H9 (cell line): Measurements from ENCODE around the gene RABGAP1. TPM values are rescaled to one million over a fixed set of nuclear protein-coding genes. Genes with fewer than 3 reads are reported as not detected.

ENCODE experiments used
- DNase-seq: peaks from one replicate; pipeline ENCODE4 v3.0.0-alpha.2; 2017
- H2AFZ ChIP-seq: one replicate; pipeline ENCODE4 v1.6.1; 2013; ENCODE audit warnings: mild to moderate bottlenecking, low read length, control low read depth, moderate library complexity
- H2AK5ac ChIP-seq: 2 replicates; pipeline ENCODE4 v1.6.1; 2013; ENCODE audit warnings: low read length, control low read depth, mixed read lengths; ENCODE audit not compliant: insufficient read length
- H2BK120ac ChIP-seq: one replicate; pipeline ENCODE4 v1.6.1; 2013; ENCODE audit warnings: low read depth, mild to moderate bottlenecking, low read length, control low read depth, inconsistent platforms; ENCODE audit not compliant: poor library complexity, severe bottlenecking
- H2BK12ac ChIP-seq: 2 replicates; pipeline ENCODE4 v1.6.1; 2013; ENCODE audit warnings: low read length, control low read depth, mixed read lengths, low read depth; ENCODE audit not compliant: insufficient read length
- H2BK15ac ChIP-seq: 2 replicates; pipeline ENCODE4 v1.6.1; 2013; ENCODE audit warnings: low read depth, low read length, control low read depth
- H2BK20ac ChIP-seq: one replicate; pipeline ENCODE4 v1.6.1; 2013; ENCODE audit warnings: low read depth, mild to moderate bottlenecking, low read length, control low read depth, inconsistent platforms; ENCODE audit not compliant: poor library complexity, severe bottlenecking
- H2BK5ac ChIP-seq: 2 replicates; pipeline ENCODE4 v1.6.1; 2013; ENCODE audit warnings: low read length, control low read depth, mixed read lengths; ENCODE audit not compliant: insufficient read length
- H3K14ac ChIP-seq: 2 replicates; pipeline ENCODE4 v1.6.1; 2013; ENCODE audit warnings: low read length, control low read depth; ENCODE audit not compliant: insufficient read depth
- H3K18ac ChIP-seq: 2 replicates; pipeline ENCODE4 v1.6.1; 2013; ENCODE audit warnings: low read depth, mild to moderate bottlenecking, mixed read lengths, low read length, control low read depth; ENCODE audit not compliant: insufficient read length
- H3K23ac ChIP-seq: 2 replicates; pipeline ENCODE4 v1.6.1; 2013; ENCODE audit warnings: low read length, control low read depth, mixed read lengths, low read depth; ENCODE audit not compliant: insufficient read length
- H3K23me2 ChIP-seq: 2 replicates; pipeline ENCODE4 v1.6.1; 2013; ENCODE audit warnings: low read depth, mild to moderate bottlenecking, mixed read lengths, low read length, control low read depth; ENCODE audit not compliant: insufficient read length, poor library complexity, severe bottlenecking
- H3K27ac ChIP-seq: 2 replicates; pipeline ENCODE4 v1.5.1; 2013; ENCODE audit warnings: low read length, control low read depth, mixed read lengths, low read depth; ENCODE audit not compliant: insufficient read length
- H3K27me3 ChIP-seq: 2 replicates; pipeline ENCODE4 v1.6.1; 2013; ENCODE audit warnings: low read length, control low read depth, inconsistent platforms; ENCODE audit not compliant: insufficient read depth
- H3K4ac ChIP-seq: 2 replicates; pipeline ENCODE4 v1.6.1; 2013; ENCODE audit warnings: low read depth, mild to moderate bottlenecking, control low read depth, inconsistent platforms, low read length, moderate library complexity
- H3K4me1 ChIP-seq: 2 replicates; pipeline ENCODE4 v1.6.1; 2013; ENCODE audit warnings: low read length, control low read depth, inconsistent platforms; ENCODE audit not compliant: insufficient read depth
- H3K4me2 ChIP-seq: 2 replicates; pipeline ENCODE4 v1.6.1; 2013; ENCODE audit warnings: low read length, control low read depth, mixed read lengths; ENCODE audit not compliant: insufficient read length, insufficient read depth
- H3K56ac ChIP-seq: 2 replicates; pipeline ENCODE4 v1.6.1; 2013; ENCODE audit warnings: low read depth, mild to moderate bottlenecking, mixed read lengths, low read length, control low read depth; ENCODE audit not compliant: insufficient read length
- H3K79me1 ChIP-seq: 2 replicates; pipeline ENCODE4 v1.6.1; 2013; ENCODE audit warnings: low read depth, mild to moderate bottlenecking, moderate library complexity, low read length, control low read depth, inconsistent platforms; ENCODE audit not compliant: insufficient read depth, poor library complexity, severe bottlenecking
- H3K79me2 ChIP-seq: 2 replicates; pipeline ENCODE4 v1.6.1; 2013; ENCODE audit warnings: low read length, control low read depth, inconsistent platforms; ENCODE audit not compliant: insufficient read depth
- H3K9ac ChIP-seq: 2 replicates; pipeline ENCODE4 v1.6.1; 2013; ENCODE audit warnings: low read length, control low read depth, mixed read lengths; ENCODE audit not compliant: insufficient read length; ENCODE audit errors: extremely low read depth
- H3K9me3 ChIP-seq: one replicate; pipeline ENCODE4 v1.6.1; 2013; ENCODE audit warnings: low read depth, low read length, inconsistent platforms; ENCODE audit not compliant: control insufficient read depth
- H3T11ph ChIP-seq: one replicate; pipeline ENCODE4 v1.6.1; 2013; ENCODE audit warnings: mild to moderate bottlenecking, low read length, control low read depth, inconsistent platforms
- H4K20me1 ChIP-seq: one replicate; pipeline ENCODE4 v1.6.1; 2013; ENCODE audit not compliant: control insufficient read depth, insufficient read length, insufficient read depth
- H4K5ac ChIP-seq: 2 replicates; pipeline ENCODE4 v1.6.1; 2013; ENCODE audit warnings: low read depth, mild to moderate bottlenecking, mixed read lengths, low read length, control low read depth; ENCODE audit not compliant: insufficient read length
- H4K8ac ChIP-seq: replicated peaks from 2 replicates; pipeline ENCODE4 v1.6.1; 2013; ENCODE audit warnings: low read length, control low read depth, mixed read lengths, low read depth; ENCODE audit not compliant: insufficient read length
- H4K91ac ChIP-seq: 2 replicates; pipeline ENCODE4 v1.6.1; 2013; ENCODE audit warnings: low read depth, mild to moderate bottlenecking, moderate library complexity, mixed read lengths, low read length, control low read depth; ENCODE audit not compliant: insufficient read length
- H3K27ac Mint-ChIP-seq, 3 experiments: 2 replicates in 2 of 3; 3 replicates in 1 of 3; pipeline ENCODE4 v1.8.0; 2020 to 2021; ENCODE audit warnings: mixed read lengths in 3 of 3, mild to moderate bottlenecking in 1 of 3, moderate library complexity in 1 of 3
- H3K27me3 Mint-ChIP-seq: 2 replicates; pipeline ENCODE4 v1.8.0; 2021; ENCODE audit warnings: low read depth, mild to moderate bottlenecking, moderate library complexity, mixed read lengths
- H3K36me3 Mint-ChIP-seq, 3 experiments: 2 replicates in 2 of 3; 3 replicates in 1 of 3; pipeline ENCODE4 v1.8.0; 2020 to 2021; ENCODE audit warnings: low read depth in 3 of 3, mixed read lengths in 3 of 3; ENCODE audit not compliant: insufficient read depth in 1 of 3
- H3K4me1 Mint-ChIP-seq, 2 experiments: 2 replicates each; pipeline ENCODE4 v1.8.0; 2020; ENCODE audit warnings: mixed read lengths in 2 of 2
- H3K4me3 Mint-ChIP-seq, 2 experiments: 2 replicates in 1 of 2; 3 replicates in 1 of 2; pipeline ENCODE4 v1.8.0; 2020 to 2021; ENCODE audit warnings: mild to moderate bottlenecking in 2 of 2, mixed read lengths in 2 of 2, moderate library complexity in 1 of 2
- H3K9me3 Mint-ChIP-seq, 2 experiments: 2 replicates in 1 of 2; 3 replicates in 1 of 2; pipeline ENCODE4 v1.8.0; 2020; ENCODE audit warnings: mild to moderate bottlenecking in 2 of 2, mixed read lengths in 2 of 2, moderate library complexity in 1 of 2
- CTCF ChIP-seq: fragments of 200-600 bp; sonication (generic); conservative IDR thresholded peaks from 3 replicates; pipeline ENCODE4 v1.8.0; 2021; ENCODE audit warnings: antibody characterized with exemption, mild to moderate bottlenecking
- WGBS: extraction: QIAGEN DNeasy Blood & Tissue Kit; methylation state at CpG from one replicate; pipeline ENCODE4 v1.1.7; 2013; ENCODE audit warnings: missing lambda C conversion rate, low lambda C conversion rate, mixed read lengths; ENCODE audit not compliant: insufficient read length; ENCODE audit errors: extremely low coverage; 5-methylcytosine and 5-hydroxymethylcytosine counted together
- total RNA-seq: library from RNA; stranded (reverse); gene quantifications from 2 replicates; pipeline ENCODE4 v1.2.1, GENCODE V29; 2021

RABGAP1 gene
- total RNA-seq, 1 experiment from 2014 or later, result 31.6 TPM

- WGBS, result no CpG with 5 or more reads among the region's 3 CpGs
- no peak for TF ChIP-seq CTCF
- Histone ChIP-seq H3K18ac (no peak overlapping the region), H3K14ac (no peak overlapping the region), H3K4me1 (peaks cover 8% of the 10 kb centered on the region; the same call in 1 of the 2 replicates), H2BK120ac (no peak overlapping the region), H2BK15ac (no peak overlapping the region), H3K79me1 (no peaks in the 10 kb centered on the region), H3K79me2 (no peaks in the 10 kb centered on the region), H4K91ac (no peak overlapping the region), H3K23me2 (no peaks in the 10 kb centered on the region), H3T11ph (no peak overlapping the region), H2AFZ (no peak overlapping the region), H2AK5ac (no peak overlapping the region), H3K4me2 (no peak overlapping the region), H3K27ac (no peak overlapping the region), H3K56ac (no peak overlapping the region), H3K4ac (no peak overlapping the region), H3K9ac (no peak overlapping the region), H2BK12ac (no peak overlapping the region), H4K8ac (no peak overlapping the region), H4K20me1 (no peaks in the 10 kb centered on the region), H2BK20ac (no peak overlapping the region), H3K23ac (no peak overlapping the region), H2BK5ac (no peak overlapping the region), H4K5ac (no peak overlapping the region), H3K9me3 (no peaks in the 10 kb centered on the region), H3K27me3 (no peaks in the 10 kb centered on the region)
- Mint-ChIP-seq H3K36me3 (peaks cover 4 to 51% (median 45%) of the 10 kb centered on the region in 3 experiments; a peak in 6 of 7 replicates), H3K4me1 (peaks cover 30 to 33% of the 10 kb centered on the region in 2 experiments), H3K27me3 (no peaks in the 10 kb centered on the region), H3K4me3 (no peak overlapping the region), H3K9me3 (no peaks in the 10 kb centered on the region), H3K27ac (no peak overlapping the region)
- DNase-seq, result no peak
Measured at GRCh38 chr9:123069010-123069481, 128.2 kb downstream of the RABGAP1 start.
